Karpas-422 (cell line): ENCODE measurements around the gene PROSER2. TPM values are rescaled to one million over a fixed set of nuclear protein-coding genes. Genes with fewer than 3 reads are reported as not detected.

Experiments used
- DNase-seq: peaks from one replicate; pipeline ENCODE4 v3.0.0-alpha.2; 2015
- H2AFZ ChIP-seq: fragments of 200-600 bp; sonication (generic); 2 replicates; pipeline ENCODE4 v1.6.1; 2014; ENCODE audit warnings: antibody characterized with exemption, low read length, mixed read lengths
- H3K27ac ChIP-seq: fragments of 200-600 bp; sonication (generic); 2 replicates; pipeline ENCODE4 v1.5.1; 2014; ENCODE audit warnings: mild to moderate bottlenecking, low read length, moderate library complexity
- H3K27me3 ChIP-seq: fragments of 200-600 bp; sonication (generic); 2 replicates; pipeline ENCODE4 v1.6.1; 2014; ENCODE audit warnings: low read length, mixed read lengths
- H3K36me3 ChIP-seq: fragments of 200-600 bp; sonication (generic); 2 replicates; pipeline ENCODE4 v1.6.1; 2014; ENCODE audit warnings: low read length, mixed read lengths; ENCODE audit not compliant: insufficient read depth
- H3K4me1 ChIP-seq: fragments of 200-600 bp; sonication (generic); 2 replicates; pipeline ENCODE4 v1.6.1; 2014; ENCODE audit warnings: mild to moderate bottlenecking, low read length, mixed read lengths
- H3K4me2 ChIP-seq: fragments of 200-600 bp; sonication (generic); 2 replicates; pipeline ENCODE4 v1.6.1; 2014; ENCODE audit warnings: low read length, low read depth, mild to moderate bottlenecking; ENCODE audit not compliant: poor library complexity, severe bottlenecking
- H3K4me3 ChIP-seq: fragments of 200-600 bp; sonication (generic); 2 replicates; pipeline ENCODE4 v1.5.1; 2014; ENCODE audit warnings: mild to moderate bottlenecking, antibody characterized with exemption, low read length, mixed read lengths
- H3K79me2 ChIP-seq: fragments of 200-600 bp; sonication (generic); 2 replicates; pipeline ENCODE4 v1.6.1; 2014; ENCODE audit warnings: mild to moderate bottlenecking, low read length, mixed read lengths
- H3K9ac ChIP-seq: fragments of 200-600 bp; sonication (generic); 2 replicates; pipeline ENCODE4 v1.6.0; 2014; ENCODE audit warnings: low read length
- H3K9me2 ChIP-seq: fragments of 200-600 bp; sonication (generic), shearing (Covaris generic); replicated peaks from 2 replicates; pipeline ENCODE4 v1.6.0; 2014; ENCODE audit warnings: mild to moderate bottlenecking, low read length, moderate library complexity; ENCODE audit not compliant: insufficient read depth
- H3K9me3 ChIP-seq: fragments of 300-700, 200-600 bp; sonication (generic); 2 replicates; pipeline ENCODE4 v1.6.1; 2014; ENCODE audit warnings: low read length, mixed read lengths
- H4K20me1 ChIP-seq: fragments of 200-600 bp; sonication (generic); 2 replicates; pipeline ENCODE4 v1.6.1; 2014; ENCODE audit warnings: mild to moderate bottlenecking, antibody characterized with exemption, low read length, low read depth; ENCODE audit not compliant: insufficient read depth
- total RNA-seq: library from RNA; depleted of rRNA; stranded (reverse); fragments of >200 nt; shearing (Covaris generic); gene quantifications from 2 replicates; pipeline ENCODE4 v1.2.3, GENCODE V29; 2014; ENCODE audit warnings: low replicate concordance; rRNA removed

PROSER2 gene
- total RNA-seq, 1 experiment from 2014 or later = not detected

- Histone ChIP-seq H3K9me3 (no peaks in the 10 kb centered on the region), H4K20me1 (no peaks in the 10 kb centered on the region), H3K9ac (no peak overlapping the region), H3K4me3 (no peak overlapping the region), H3K27me3 (no peaks in the 10 kb centered on the region), H3K4me2 (no peak overlapping the region), H3K4me1 (no peaks in the 10 kb centered on the region), H3K9me2 (no peaks in the 10 kb centered on the region), H3K36me3 (no peaks in the 10 kb centered on the region), H3K79me2 (no peaks in the 10 kb centered on the region), H2AFZ (no peak overlapping the region), H3K27ac (no peak overlapping the region)
- DNase-seq = no peak
Measured at GRCh38 chr10:11908991-11909390, 85.8 kb downstream of the PROSER2 start.

- Histone ChIP-seq H3K4me3 (no peak overlapping the region), H3K9me2 (no peaks in the 10 kb centered on the region), H2AFZ (no peak overlapping the region), H3K27ac (no peak overlapping the region), H3K9me3 (no peaks in the 10 kb centered on the region), H3K9ac (no peak overlapping the region), H3K79me2 (no peaks in the 10 kb centered on the region), H3K36me3 (no peaks in the 10 kb centered on the region), H3K4me2 (no peak overlapping the region), H4K20me1 (no peaks in the 10 kb centered on the region), H3K27me3 (no peaks in the 10 kb centered on the region), H3K4me1 (no peaks in the 10 kb centered on the region)
- no peak for DNase-seq
Measured at GRCh38 chr10:11909618-11910017, 86.5 kb downstream of the PROSER2 start.

- no peaks in the 10 kb centered on the region for H4K20me1 ChIP-seq
- DNase-seq = no peak
- H3K4me1 ChIP-seq = no peaks in the 10 kb centered on the region
- H3K9ac ChIP-seq = no peak overlapping the region
- H2AFZ ChIP-seq = no peak overlapping the region
- H3K9me2 ChIP-seq = no peaks in the 10 kb centered on the region
- no peaks in the 10 kb centered on the region for H3K27me3 ChIP-seq
- no peak overlapping the region for H3K4me2 ChIP-seq
- no peaks in the 10 kb centered on the region for H3K79me2 ChIP-seq
- no peaks in the 10 kb centered on the region for H3K9me3 ChIP-seq
- no peak overlapping the region for H3K27ac ChIP-seq
- H3K36me3 ChIP-seq = no peaks in the 10 kb centered on the region
- no peak overlapping the region for H3K4me3 ChIP-seq
Measured at GRCh38 chr10:11910102-11910501, 86.9 kb downstream of the PROSER2 start.

- H3K9me3 ChIP-seq = no peaks in the 10 kb centered on the region
- no peaks in the 10 kb centered on the region for H3K27me3 ChIP-seq
- H2AFZ ChIP-seq = no peak overlapping the region
- H3K36me3 ChIP-seq = no peaks in the 10 kb centered on the region
- no peak for DNase-seq
- H3K9ac ChIP-seq = no peak overlapping the region
- no peaks in the 10 kb centered on the region for H3K79me2 ChIP-seq
- no peaks in the 10 kb centered on the region for H3K4me1 ChIP-seq
- H3K27ac ChIP-seq = no peak overlapping the region
- H3K4me3 ChIP-seq = no peak overlapping the region
- H4K20me1 ChIP-seq = no peaks in the 10 kb centered on the region
- H3K4me2 ChIP-seq = no peak overlapping the region
- no peaks in the 10 kb centered on the region for H3K9me2 ChIP-seq
Measured at GRCh38 chr10:11913079-11913641, 90.0 kb downstream of the PROSER2 start.

GRCh38 chr10:11918384-11918783 is 95.2 kb downstream of the PROSER2 start:
- Histone ChIP-seq H3K4me1 (no peaks in the 10 kb centered on the region), H3K9me2 (no peaks in the 10 kb centered on the region), H3K79me2 (no peaks in the 10 kb centered on the region), H3K27ac (no peak overlapping the region), H3K4me2 (no peak overlapping the region), H3K36me3 (peaks cover 12% of the 10 kb centered on the region; the same call in 1 of the 2 replicates), H2AFZ (no peak overlapping the region), H3K9me3 (no peaks in the 10 kb centered on the region), H3K9ac (no peak overlapping the region), H3K4me3 (no peak overlapping the region), H3K27me3 (no peaks in the 10 kb centered on the region), H4K20me1 (no peaks in the 10 kb centered on the region)
- DNase-seq = no peak

GRCh38 chr10:11919271-11919670 is 96.1 kb downstream of the PROSER2 start:
- H2AFZ ChIP-seq = no peak overlapping the region

More at GRCh38 chr10:11919271-11919670, 96.1 kb downstream of the PROSER2 start:
- DNase-seq = no peak
- H3K36me3 ChIP-seq = peaks cover 12% of the 10 kb centered on the region; the same call in 1 of the 2 replicates
- no peaks in the 10 kb centered on the region for H3K27me3 ChIP-seq
- H3K4me2 ChIP-seq = no peak overlapping the region
- H3K4me1 ChIP-seq = no peaks in the 10 kb centered on the region
- no peak overlapping the region for H3K4me3 ChIP-seq
- H3K9me2 ChIP-seq = no peaks in the 10 kb centered on the region
- no peaks in the 10 kb centered on the region for H4K20me1 ChIP-seq
- no peak overlapping the region for H3K27ac ChIP-seq
- no peaks in the 10 kb centered on the region for H3K79me2 ChIP-seq
- H3K9me3 ChIP-seq = no peaks in the 10 kb centered on the region
- no peak overlapping the region for H3K9ac ChIP-seq

Other genes starting within 250 kb of the PROSER2 start
- gene USP6NL, start 211.7 kb upstream of the PROSER2 start, total RNA-seq = 54.3 and 63.9 TPM in 2 replicates
- gene ECHDC3, start 81.0 kb upstream of the PROSER2 start, total RNA-seq = not detected in 2 replicates
- 19.1 and 23.4 TPM in 2 replicates for gene UPF2, start 219.5 kb downstream of the PROSER2 start, total RNA-seq
- 20.6 and 27.3 TPM in 2 replicates for gene DHTKD1, start 245.6 kb downstream of the PROSER2 start, total RNA-seq